ENCODE data around the gene ETV7.
A peak's percentile ranks its signal among the peaks of the same experiment; 100 is the strongest.
"Not testable (repeated sequence)": the region's sequence is repeated elsewhere in the genome, so short reads cannot be mapped to it uniquely, and the experiment has no call there.

The ETV7 gene

DNA sequence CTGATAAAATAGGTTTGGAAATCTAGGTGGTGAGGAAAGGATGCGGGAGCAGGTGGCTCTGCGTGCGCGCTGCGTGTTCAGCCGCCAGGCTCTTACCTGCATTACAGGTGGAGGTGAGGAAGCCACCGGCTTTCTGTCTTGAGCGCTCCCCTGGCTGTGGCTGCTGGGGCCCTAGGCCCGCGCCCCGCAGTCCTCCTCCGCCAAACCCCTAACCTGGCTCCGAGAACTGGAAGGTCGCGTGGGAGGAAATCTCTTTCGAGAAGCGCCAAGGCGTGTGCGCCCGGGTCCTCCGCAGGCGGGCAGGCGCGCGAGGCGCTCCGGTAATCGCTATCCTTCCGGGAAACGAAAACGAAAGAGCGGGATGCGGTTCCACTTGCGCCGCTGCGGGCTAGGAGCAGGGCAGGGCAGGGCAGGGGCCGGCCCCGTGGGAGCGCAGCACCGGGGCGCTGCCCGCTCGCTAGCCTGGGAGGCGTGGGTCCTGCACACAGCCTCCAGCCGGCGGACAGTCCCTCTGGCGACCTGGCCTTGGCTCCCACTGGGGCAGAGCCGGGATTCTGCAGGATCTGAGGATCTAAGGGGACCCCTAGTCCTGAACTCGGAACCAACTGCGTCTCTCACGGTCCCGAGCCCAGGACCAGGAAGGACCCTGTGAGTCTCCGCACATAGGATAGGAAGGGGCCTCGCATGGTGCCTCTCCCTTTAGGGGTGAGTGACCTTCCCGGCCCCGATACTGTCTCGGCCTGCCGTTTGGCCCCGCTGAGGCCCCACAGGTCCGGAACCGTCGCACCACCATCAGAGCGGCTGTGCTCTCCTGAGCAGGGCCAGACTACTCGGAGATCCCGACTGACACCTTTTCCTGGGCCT lies at the start of gene ETV7:
Gene ETV7 (minus strand): TSS at position 230 of the 864 bp plus-strand sequence. CDS start 128 bp downstream, at position 102.
- peak; percentile 51 for DNase-seq

DNA sequence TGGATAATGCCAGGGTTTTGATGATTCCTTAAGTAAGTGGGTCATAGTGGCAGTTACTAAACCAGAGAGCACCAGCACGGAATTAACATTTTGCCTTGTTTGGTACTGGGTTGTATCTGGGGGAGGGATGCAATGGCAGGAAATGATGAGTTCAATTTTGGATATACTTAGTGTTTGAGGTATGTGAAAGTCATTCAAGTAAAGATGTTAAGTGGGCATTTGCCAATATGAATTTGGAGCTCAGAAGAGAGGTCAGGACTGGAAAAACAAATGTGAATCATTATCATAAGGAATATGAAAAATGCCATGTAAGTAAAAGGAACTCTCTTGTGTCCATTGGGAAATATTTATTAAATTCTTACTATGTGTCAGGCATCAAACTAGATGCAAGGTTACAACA lies 49.0 kb upstream of the ETV7 start:
- no peak for DNase-seq

- no peak for DNase-seq
These were observed 44.7 kb upstream of the ETV7 start for GRCh38 chr6:36432151-36432671.

DNA sequence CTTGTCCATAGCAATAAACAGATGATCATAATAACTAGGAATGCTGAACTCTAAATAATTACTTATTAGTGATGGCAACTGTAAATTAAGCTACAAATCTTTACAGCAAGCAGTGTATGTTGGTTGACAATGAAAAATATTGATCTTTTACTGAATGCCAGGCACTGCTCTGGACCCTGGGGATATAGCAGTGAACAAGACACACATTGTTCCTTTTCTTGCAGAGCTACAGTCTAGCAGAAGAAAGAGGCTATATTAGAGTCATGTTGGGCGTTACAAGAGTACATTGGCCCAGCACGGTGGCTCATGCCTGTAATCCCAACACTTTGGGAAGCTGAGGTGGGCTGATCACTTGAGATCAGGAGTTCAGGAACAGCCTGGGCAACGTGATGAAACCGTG lies 43.7 kb upstream of the ETV7 start:
- DNase-seq = no peak

DNA sequence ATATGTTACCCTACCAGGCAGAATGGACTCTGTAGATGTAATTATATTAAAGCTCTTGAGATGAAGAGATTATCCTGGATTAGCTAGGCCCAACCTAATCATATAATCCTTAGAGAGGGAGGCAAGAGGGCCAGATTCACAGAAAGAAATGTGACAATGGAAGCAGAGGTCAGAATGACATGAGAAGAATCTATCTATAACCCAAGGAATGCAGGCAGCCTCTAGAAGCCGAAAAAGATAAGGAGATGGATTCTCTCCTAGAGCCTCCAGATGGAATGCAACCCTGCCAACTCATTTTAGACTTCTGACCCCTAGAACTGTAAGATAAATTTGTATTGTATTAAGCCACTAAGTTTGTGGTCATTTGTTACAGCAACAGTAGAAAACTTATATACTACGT lies 42.9 kb upstream of the ETV7 start:
- no peak for DNase-seq

DNA sequence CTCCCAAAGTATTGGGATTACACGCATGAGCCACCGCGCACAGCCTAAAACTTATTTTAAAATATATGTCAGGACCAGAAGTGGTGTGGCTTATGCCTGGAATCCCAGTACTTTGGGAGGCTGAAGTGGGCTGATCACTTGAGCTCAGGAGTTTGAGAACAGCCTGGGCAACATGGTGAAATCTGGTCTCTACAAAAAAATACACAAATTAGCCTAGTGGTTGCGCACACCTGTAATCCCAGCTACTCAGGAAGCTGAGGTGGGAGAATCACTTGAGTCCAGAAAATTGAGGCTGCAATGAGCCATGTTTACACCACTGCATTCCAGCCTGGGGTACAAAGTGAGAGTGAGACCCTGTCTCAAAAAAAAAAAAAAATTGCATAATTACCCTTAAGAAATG lies 41.4 kb upstream of the ETV7 start:
- no peak for DNase-seq

- no peak for DNase-seq
These were observed 39.2 kb upstream of the ETV7 start for GRCh38 chr6:36426622-36427021.

- peak; percentile 99 for DNase-seq
These were observed 35.8 kb upstream of the ETV7 start for GRCh38 chr6:36423101-36423824.

GRCh38 chr6:36422714-36423100 lies 35.2 kb upstream of the ETV7 start:
- peak; percentile 24 for DNase-seq

GRCh38 chr6:36419310-36419709 lies 31.8 kb upstream of the ETV7 start:
- no peak for DNase-seq

DNA sequence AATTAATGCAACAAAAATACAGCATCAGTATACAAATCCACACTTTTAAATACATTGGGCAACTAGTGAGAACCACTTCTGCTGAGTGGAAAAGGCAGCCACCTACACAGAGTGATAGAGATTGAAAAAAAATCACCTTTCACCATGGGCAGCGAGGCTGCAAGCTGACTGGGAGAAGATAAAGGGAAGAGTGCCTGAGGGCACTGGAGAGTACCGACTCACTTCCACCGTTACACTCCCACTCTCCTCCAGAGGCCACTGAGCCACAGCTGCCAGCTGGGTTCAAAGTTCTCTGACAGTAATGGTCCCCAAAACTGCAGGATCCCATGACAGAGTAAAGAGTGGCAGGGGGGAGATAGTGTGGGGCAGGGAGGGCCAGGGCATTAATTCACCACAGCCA lies 31.1 kb upstream of the ETV7 start:
- DNase-seq = no peak

DNA sequence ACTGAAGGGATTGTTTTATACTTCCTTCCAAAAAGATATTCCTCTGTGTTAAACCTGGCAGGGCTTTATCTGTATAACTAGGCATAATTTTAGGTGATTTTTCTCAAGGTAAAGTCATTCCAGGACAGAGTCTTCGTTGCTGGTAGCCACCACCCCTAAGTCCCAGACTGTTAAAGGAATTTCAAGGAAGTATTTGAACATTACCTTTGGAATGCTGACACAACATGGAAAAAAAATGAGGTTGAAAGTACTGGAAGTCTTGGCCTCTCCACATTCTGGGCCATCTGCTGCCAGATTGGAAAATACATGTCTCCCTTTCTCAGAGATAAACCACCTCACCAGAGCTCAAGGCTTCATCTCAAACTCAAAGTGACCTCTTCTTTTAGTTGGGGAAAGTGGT lies 27.0 kb upstream of the ETV7 start:
- DNase-seq = no peak

GRCh38 chr6:36413489-36414480 lies 26.3 kb upstream of the ETV7 start:
- DNase-seq = no peak

- DNase-seq = not testable (repeated sequence)
These were observed 22.2 kb upstream of the ETV7 start for GRCh38 chr6:36409718-36410117.

DNA sequence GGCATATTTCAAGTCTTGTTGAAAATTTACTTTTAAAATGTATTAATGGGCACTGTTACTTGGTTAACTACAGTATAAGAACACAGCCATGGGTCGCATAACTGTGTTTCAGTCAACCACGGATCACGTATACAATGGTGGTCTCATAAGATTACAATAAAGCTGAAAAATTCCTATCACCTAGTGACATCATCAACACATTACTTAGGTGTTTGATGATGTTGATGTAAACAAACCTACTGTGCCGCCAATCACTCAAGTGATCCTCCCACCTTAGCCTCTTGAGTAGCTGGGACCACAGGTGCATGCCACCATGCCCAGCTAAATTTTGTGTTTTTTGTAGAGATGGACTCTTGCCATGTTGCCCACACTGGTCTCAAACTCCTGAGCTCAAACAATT lies 16.7 kb upstream of the ETV7 start:
- no peak for DNase-seq

DNA sequence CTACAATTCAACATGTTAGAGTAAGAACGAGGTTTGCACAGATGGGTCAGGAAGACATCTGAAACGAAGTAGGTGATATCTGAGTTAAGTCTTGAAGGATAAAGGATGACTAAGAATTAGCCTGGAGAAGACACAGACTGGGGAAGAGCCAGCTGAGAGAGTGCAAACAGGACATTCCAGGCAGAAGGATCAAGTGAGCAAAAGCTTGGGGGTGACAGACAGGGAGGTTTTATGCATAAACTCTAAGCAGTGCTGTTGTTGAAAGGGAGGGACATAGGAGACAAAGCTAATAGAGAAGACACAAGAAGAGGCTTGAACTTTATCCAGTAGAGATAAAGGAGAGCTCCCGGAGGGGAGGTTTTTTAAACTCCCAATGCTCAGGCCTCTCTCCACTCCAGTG lies 15.0 kb upstream of the ETV7 start:
- no peak for DNase-seq

GRCh38 chr6:36399970-36400369 lies 12.5 kb upstream of the ETV7 start:
- DNase-seq = no peak

GRCh38 chr6:36392621-36393020 lies 5.2 kb upstream of the ETV7 start:
- DNase-seq = no peak

- DNase-seq = no peak
These were observed 1.9 kb upstream of the ETV7 start for GRCh38 chr6:36389353-36389752.

GRCh38 chr6:36386495-36387439 lies 702 bp downstream of the ETV7 start:
- DNase-seq = no peak

DNA sequence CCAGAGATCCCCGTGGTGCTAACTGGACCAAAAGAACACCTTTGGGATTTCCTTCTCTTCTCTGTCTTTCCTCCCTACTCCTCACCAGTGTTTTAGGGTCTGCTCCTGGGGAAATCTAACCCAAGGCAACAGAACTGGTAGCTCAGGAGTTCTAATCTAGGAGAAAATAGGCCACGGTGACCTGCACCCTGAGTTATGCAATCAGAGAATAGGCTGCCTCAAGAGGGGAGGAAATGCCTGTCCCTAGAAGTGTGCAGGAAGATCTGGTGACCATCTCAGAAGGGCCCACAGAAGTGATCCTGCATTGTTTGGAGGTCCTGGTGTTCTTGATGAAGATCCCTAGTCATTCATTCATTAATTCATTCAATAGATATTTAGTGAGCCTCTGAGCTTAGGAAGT lies 3.4 kb downstream of the ETV7 start:
- DNase-seq = no peak

DNA sequence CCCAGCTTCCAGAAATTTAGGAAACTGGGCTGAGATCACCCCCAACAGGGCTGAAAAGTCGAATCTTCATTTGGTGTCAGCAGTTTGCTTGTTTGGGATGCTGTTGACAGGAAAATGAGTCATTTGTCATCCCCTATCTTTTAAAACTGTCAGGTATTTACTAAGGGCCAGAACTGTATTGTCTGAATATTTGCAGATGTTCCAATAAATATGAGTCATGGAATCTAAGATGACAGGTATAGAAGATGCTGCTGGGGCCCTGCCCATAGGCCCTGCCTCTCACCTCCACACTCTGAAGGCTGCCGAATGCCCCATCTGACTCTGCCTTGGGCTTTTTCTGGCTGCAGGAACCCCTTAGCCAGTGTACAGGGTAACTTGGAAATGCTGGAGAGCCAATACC lies 3.9 kb downstream of the ETV7 start:
- DNase-seq = peak; percentile 61

Measured in activated CD4-positive, alpha-beta T cell treated with anti-CD3 and anti-CD28 coated beads, Interleukin-2, Interleukin-6, amounts not matched to agents 100 ng/mL and 50 ng/mL, durations not matched to agents 16 hours and 8 hours (primary cell).